Coronary artery (tissue), 2 donors: ENCODE measurements around the gene SLC25A27.

Source experiments
- DNase-seq: peaks from one replicate; pipeline ENCODE4 v3.0.0-alpha.2; 2017; ENCODE audit warnings: low spot score
- H3K27ac ChIP-seq, 2 donors: fragments of 200-600 bp; sonication (generic); one replicate each; pipeline ENCODE4 v1.5.1; 2016 to 2019
- H3K4me3 ChIP-seq: fragments of 200-600 bp; sonication (generic); 2 replicates; pipeline ENCODE4 v1.5.1; 2016; ENCODE audit warnings: mild to moderate bottlenecking, moderate library complexity
- TF ChIP-seq, protein P1 (sequence below): fragments of 200-600 bp; sonication (generic); IDR thresholded peaks from one replicate; pipeline ENCODE4 v1.5.1; 2019; ENCODE audit warnings: antibody characterized with exemption

The SLC25A27 gene

DNA sequence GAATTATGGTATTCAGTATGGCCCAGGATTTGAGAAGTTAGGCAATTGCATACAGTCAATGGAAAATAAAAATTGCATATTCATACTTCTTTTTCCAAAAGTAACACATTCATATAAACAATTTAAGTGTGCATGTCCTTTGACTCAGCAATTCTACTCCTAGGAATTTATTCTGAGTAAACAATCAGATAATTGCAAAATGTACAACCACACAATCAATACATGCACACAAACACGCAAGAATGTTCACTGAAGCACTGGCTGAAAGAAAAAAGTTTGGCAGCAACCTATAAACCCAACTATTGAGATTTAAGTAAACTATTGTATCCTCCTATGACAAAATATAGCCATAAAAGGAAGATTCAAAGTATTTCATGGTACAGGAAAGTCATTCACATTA lies 1.8 kb upstream of the SLC25A27 start:
- H3K27ac ChIP-seq, result no peak overlapping the region
- H3K4me3 ChIP-seq, result no peak overlapping the region
- no peak for DNase-seq
- TF ChIP-seq, protein P1, sequence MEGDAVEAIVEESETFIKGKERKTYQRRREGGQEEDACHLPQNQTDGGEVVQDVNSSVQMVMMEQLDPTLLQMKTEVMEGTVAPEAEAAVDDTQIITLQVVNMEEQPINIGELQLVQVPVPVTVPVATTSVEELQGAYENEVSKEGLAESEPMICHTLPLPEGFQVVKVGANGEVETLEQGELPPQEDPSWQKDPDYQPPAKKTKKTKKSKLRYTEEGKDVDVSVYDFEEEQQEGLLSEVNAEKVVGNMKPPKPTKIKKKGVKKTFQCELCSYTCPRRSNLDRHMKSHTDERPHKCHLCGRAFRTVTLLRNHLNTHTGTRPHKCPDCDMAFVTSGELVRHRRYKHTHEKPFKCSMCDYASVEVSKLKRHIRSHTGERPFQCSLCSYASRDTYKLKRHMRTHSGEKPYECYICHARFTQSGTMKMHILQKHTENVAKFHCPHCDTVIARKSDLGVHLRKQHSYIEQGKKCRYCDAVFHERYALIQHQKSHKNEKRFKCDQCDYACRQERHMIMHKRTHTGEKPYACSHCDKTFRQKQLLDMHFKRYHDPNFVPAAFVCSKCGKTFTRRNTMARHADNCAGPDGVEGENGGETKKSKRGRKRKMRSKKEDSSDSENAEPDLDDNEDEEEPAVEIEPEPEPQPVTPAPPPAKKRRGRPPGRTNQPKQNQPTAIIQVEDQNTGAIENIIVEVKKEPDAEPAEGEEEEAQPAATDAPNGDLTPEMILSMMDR, result no peak

DNA sequence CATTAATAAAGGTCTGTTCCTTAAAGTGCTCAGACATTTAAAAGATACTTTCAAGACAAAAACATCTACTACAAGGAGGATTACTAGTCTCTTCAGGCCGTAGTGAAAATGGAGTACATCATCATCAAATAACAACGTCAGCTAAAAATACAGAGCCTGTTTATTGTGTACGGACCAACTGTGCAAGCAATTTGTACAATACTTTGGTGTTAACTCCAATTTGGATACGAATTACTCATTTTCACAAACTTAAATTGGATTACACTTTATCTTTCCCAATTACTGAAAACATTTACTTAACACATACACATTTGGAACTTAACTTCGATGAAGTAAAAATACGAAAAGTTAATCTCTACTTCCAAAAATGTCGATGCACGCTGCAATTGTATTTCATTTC lies 959 bp upstream of the SLC25A27 start:
- Histone ChIP-seq H3K4me3 (peak overlapping the region; percentile 87), H3K27ac (no peak overlapping the region)
- TF ChIP-seq, protein P1, result no peak
- DNase-seq, result no peak

DNA sequence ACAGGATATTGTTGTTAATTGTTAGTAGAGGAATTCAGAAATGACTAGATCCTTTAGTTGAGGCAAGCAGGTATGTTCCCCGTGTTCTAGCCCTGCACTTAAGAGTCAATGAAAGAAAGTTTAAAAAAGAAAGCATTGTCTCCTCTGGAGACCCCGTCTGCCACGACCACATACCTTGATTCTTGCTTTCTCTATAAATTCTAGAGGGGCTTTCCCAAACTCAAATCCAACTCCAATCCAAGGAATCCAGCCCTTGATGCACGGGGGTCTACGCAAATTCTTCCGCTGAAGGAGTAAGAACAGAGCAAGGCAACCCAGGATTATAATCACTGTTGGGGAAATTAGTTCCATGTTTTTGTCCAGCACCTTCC lies 558 bp upstream of the SLC25A27 start:
- Histone ChIP-seq H3K27ac (peak overlapping the region; percentile 86 to 87), H3K4me3 (peak overlapping the region; percentile 87)
- TF ChIP-seq, protein P1, result no peak
- no peak for DNase-seq

DNA sequence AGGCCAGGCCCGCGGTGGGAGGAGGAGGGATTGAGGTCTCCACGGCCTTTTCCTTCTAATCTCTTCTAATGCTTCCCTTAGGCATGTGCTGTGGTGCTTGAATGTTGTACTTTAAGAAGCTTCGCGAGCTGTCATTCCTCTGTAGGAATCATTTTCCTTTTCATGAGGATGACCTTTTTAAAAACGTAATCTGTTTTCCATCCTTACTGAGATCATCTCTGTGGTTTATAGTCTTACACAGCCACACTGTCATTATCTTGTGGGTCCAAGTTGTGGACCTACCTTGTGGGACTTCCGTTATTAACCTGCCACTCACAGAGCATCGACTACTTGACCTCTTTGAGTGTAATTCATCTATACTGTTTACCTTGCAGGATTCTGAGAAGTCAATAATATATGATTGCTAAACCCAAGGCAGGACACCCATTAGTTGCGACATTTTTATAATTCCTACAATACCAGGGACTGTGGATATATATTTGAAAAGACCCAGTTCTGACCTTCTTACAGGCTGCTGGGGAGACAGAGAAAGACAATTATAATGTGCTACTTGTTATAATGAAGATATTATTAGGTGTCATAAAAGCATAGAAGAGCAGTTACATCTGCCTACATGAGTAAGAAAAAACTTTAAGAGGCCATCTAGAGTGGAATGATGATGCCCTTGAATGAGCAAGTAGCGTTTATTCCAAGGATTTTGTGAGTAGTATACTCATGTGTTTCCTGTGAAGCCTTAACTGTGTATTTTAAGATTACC lies 842 bp downstream of the SLC25A27 start:
- H3K27ac ChIP-seq, result peak overlapping the region; percentile 86 to 87
- TF ChIP-seq, protein P1, result no peak
- DNase-seq, result no peak
- peak overlapping the region; percentile 87 for H3K4me3 ChIP-seq

DNA sequence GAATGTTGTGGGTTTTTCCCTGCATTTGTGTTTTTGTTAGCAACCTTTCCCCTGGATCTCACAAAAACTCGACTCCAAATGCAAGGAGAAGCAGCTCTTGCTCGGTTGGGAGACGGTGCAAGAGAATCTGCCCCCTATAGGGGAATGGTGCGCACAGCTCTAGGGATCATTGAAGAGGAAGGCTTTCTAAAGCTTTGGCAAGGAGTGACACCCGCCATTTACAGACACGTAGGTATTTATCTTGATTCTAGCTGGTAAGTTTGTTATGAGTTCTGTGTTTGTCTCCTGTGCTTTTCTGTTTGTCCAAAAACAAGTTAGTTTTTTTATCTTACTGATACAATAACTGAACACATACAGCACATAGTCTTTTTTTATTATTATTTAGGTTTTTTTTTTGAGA lies 3.0 kb downstream of the SLC25A27 start:
- no peak for DNase-seq
- Histone ChIP-seq H3K4me3 (no peak overlapping the region), H3K27ac (no peak overlapping the region)
- TF ChIP-seq, protein P1, result no peak

DNA sequence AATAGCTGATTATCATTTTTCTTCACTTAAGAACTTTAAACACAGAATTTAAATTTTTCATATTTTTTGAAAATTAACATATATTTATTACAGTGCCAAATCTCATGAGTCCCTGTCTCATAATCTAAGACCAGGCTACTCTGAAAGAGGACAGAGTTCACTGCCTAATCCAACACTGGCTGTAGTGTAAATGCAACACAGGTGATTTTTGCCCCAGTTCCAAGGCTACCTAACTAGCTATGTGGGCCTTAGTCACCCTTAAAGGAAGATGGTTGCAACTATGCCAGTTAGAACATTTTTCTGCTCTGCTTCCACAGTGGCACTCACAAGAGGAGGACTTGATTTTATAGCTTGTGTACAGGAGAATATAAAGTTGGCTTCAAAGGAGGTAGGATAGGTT lies 4.9 kb downstream of the SLC25A27 start:
- Histone ChIP-seq H3K27ac (no peak overlapping the region), H3K4me3 (no peak overlapping the region)
- TF ChIP-seq, protein P1, result no peak
- no peak for DNase-seq

DNA sequence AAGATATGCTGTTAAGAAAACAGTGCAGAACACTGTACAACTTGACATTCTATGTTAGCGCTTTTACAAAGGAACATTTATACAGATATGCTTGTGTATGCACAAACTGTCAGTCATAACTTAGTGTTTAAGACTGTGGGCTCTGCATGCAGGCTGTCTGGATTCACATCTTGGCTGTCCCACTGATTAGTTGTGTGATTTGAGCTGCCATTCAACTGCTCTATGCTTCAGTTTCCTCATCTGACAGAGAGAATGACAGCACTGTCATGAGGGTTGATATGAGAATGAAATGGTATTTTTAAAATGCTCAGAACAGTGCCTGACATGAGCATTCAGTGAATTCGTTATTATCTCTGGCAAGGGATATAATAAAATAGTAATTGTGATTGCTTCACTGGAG lies 8.7 kb downstream of the SLC25A27 start:
- TF ChIP-seq, protein P1, result no peak
- DNase-seq, result no peak
- Histone ChIP-seq H3K27ac (no peak overlapping the region), H3K4me3 (no peak overlapping the region)
